ENCODE results near the gene PFN4. TPM values are rescaled to one million over a fixed set of nuclear protein-coding genes. Genes with fewer than 3 reads are reported as not detected.
"Not testable (repeated sequence)": the region's sequence is repeated elsewhere in the genome, so short reads cannot be mapped to it uniquely, and the experiment has no call there.

Gene PFN4
- total RNA-seq, 4 donors from 2014 or later, result 0.80 TPM; not detected in 3

DNA sequence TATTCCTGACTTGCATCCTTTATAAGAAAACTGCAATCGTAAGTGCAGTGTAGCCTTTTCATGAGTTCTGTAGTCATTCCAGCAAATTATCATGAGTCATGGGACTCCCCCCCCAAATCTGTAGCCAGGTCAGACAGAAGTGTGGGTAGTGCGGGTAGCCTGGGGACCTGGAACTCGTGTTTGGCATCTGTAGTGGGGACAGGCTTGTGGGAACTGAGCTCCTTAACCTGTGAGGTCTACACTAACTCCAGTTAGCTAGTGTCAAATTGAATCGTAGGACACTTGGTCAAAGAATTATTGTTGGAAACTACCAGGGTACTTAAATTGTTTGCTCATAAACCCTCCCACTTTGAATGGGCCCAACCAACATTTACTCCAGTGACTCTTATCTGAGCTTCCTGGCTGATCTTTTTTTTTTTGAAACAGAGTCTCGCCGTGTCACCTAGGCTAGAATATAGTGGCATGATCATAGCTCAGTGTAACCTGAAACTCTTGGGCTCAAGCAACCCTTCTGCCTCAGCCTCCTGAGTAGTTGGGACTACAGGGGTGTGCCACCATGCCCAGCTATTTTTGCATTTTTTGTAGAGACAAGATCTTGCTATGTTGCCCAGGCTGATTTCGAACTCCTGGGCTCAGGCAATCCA, 12.4 kb downstream of the PFN4 start:
- intact Hi-C loops (cut with DNase I; ENCODE audit: low total_unique reads), result no loop called here
- peaks cover 0 to 4% of the 10 kb centered on the region in 2 donors for H3K9me3 ChIP-seq
- H3K4me3 ChIP-seq, result no peak overlapping the region
- no peaks in the 10 kb centered on the region for H3K27me3 ChIP-seq
- TF ChIP-seq, protein P1, sequence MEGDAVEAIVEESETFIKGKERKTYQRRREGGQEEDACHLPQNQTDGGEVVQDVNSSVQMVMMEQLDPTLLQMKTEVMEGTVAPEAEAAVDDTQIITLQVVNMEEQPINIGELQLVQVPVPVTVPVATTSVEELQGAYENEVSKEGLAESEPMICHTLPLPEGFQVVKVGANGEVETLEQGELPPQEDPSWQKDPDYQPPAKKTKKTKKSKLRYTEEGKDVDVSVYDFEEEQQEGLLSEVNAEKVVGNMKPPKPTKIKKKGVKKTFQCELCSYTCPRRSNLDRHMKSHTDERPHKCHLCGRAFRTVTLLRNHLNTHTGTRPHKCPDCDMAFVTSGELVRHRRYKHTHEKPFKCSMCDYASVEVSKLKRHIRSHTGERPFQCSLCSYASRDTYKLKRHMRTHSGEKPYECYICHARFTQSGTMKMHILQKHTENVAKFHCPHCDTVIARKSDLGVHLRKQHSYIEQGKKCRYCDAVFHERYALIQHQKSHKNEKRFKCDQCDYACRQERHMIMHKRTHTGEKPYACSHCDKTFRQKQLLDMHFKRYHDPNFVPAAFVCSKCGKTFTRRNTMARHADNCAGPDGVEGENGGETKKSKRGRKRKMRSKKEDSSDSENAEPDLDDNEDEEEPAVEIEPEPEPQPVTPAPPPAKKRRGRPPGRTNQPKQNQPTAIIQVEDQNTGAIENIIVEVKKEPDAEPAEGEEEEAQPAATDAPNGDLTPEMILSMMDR (IDR thresholded peaks at IDR 0.05), result no peak
- no peak for TF ChIP-seq POLR2A (IDR thresholded peaks at IDR 0.05)
- TF ChIP-seq EP300 (IDR thresholded peaks at IDR 0.05; ENCODE audit: low read depth), result no peak
- no peaks in the 10 kb centered on the region for H3K36me3 ChIP-seq
- in situ Hi-C loops (cut with MboI; ENCODE audit: low pct_ligation_motif_present in 1 of 4, low pct_unique_long_range_greater_than_20kb in 1 of 4, low sequenced_read_pairs in 3 of 4), result no loop called here
- no peaks in the 10 kb centered on the region for H3K4me1 ChIP-seq
- whole genome bisulfite sequencing, 2 donors (ENCODE audit: low coverage in 1 of 2), result 86% methylated on average over 7 of the region's 7 CpGs; no CpG with 5 or more reads in 1 of the 2 donors
- no peak for DNase-seq
- no peak overlapping the region for H3K27ac ChIP-seq

DNA sequence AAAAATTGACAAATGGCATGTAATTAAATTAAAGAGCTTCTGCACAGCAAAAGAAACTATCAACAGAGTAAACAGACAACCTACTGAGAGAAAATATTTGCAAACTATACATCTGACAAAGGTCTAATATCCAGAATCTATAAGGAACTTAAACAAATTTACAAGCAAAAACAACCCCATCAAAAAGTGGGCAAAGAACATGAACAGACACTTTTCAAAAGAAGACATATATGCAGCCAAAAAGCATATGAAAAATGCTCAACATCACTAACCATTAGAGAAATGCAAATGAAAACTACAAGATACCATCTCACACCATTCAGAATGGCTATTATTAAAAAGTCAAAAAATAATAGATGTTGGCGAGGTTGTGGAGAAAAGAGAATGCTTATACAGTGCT, 13.7 kb downstream of the PFN4 start:
- intact Hi-C loops (cut with DNase I; ENCODE audit: low total_unique reads); H3K4me1 ChIP-seq; H3K4me3 ChIP-seq; H3K9me3 ChIP-seq; H3K27me3 ChIP-seq; DNase-seq; in situ Hi-C loops (cut with MboI; ENCODE audit: low pct_ligation_motif_present in 1 of 4, low pct_unique_long_range_greater_than_20kb in 1 of 4, low sequenced_read_pairs in 3 of 4); H3K36me3 ChIP-seq; H3K27ac ChIP-seq: not testable (repeated sequence)
- WGBS, 2 donors (ENCODE audit: low coverage in 1 of 2), result 78 to 96% methylated on average over 1 of the region's 1 CpG

DNA sequence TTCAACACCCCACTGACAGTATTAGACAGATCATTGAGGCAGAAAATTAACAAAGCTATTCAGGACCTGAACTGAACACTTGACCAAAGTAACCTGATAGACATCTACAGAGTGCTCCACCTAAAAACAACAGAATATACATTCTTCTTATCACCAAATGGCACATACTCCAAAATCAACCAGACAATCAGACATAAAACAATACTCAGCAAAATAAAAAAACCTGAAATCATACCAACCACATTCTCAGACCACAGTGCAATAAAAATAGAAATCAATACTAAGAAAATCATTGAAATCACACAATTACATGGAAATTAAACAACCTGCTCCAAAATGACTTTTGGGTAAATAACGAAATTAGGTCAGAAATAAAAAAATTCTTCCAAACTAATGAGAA, 15.8 kb downstream of the PFN4 start:
- H3K4me1 ChIP-seq, result no peaks in the 10 kb centered on the region
- in situ Hi-C loops (cut with MboI; ENCODE audit: low pct_ligation_motif_present in 1 of 4, low pct_unique_long_range_greater_than_20kb in 1 of 4, low sequenced_read_pairs in 3 of 4), result no loop called here
- TF ChIP-seq POLR2A (IDR thresholded peaks at IDR 0.05) (no peak), POLR2AphosphoS5 (IDR thresholded peaks at IDR 0.05) (no peak), EP300 (IDR thresholded peaks at IDR 0.05; ENCODE audit: low read depth) (no peak)
- TF ChIP-seq, protein P1 (IDR thresholded peaks at IDR 0.05), result no peak

GRCh38 chr2:24106786-24107185, 16.3 kb downstream of the PFN4 start:
- intact Hi-C loops (cut with DNase I; ENCODE audit: low total_unique reads), result no loop called here
- H3K27me3 ChIP-seq, result no peaks in the 10 kb centered on the region
- TF ChIP-seq POLR2AphosphoS5 (IDR thresholded peaks at IDR 0.05), result no peak
- TF ChIP-seq, protein P1 (IDR thresholded peaks at IDR 0.05), result no peak
- no peak for TF ChIP-seq EP300 (IDR thresholded peaks at IDR 0.05; ENCODE audit: low read depth)
- no peak for TF ChIP-seq POLR2A (IDR thresholded peaks at IDR 0.05)
- no peak for DNase-seq
- in situ Hi-C loops (cut with MboI; ENCODE audit: low pct_ligation_motif_present in 1 of 4, low pct_unique_long_range_greater_than_20kb in 1 of 4, low sequenced_read_pairs in 3 of 4), result no loop called here
- H3K4me3 ChIP-seq, result no peak overlapping the region
- H3K9me3 ChIP-seq, result peaks cover 0 to 4% of the 10 kb centered on the region in 2 donors
- no peaks in the 10 kb centered on the region for H3K4me1 ChIP-seq
- no peak overlapping the region for H3K27ac ChIP-seq
- H3K36me3 ChIP-seq, result no peaks in the 10 kb centered on the region

More for the DNA sequence above, 15.8 kb downstream of the PFN4 start:
- 90 to 94% methylated on average over 1 of the region's 1 CpG for WGBS, 2 donors (ENCODE audit: low coverage in 1 of 2)
- no peak for DNase-seq
- Histone ChIP-seq H3K27ac (no peak overlapping the region), H3K9me3 (peaks cover 0 to 4% of the 10 kb centered on the region in 2 donors), H3K4me3 (no peak overlapping the region), H3K36me3 (no peaks in the 10 kb centered on the region), H3K27me3 (no peaks in the 10 kb centered on the region)
- intact Hi-C loops (cut with DNase I; ENCODE audit: low total_unique reads), result no loop called here

GRCh38 chr2:24105816-24106215, 17.3 kb downstream of the PFN4 start:
- in situ Hi-C loops (cut with MboI; ENCODE audit: low pct_ligation_motif_present in 1 of 4, low pct_unique_long_range_greater_than_20kb in 1 of 4, low sequenced_read_pairs in 3 of 4) (no loop called here), intact Hi-C loops (cut with DNase I; ENCODE audit: low total_unique reads) (no loop called here)
- no peak for TF ChIP-seq POLR2A (IDR thresholded peaks at IDR 0.05)
- no peak for TF ChIP-seq POLR2AphosphoS5 (IDR thresholded peaks at IDR 0.05)
- TF ChIP-seq, protein P1 (IDR thresholded peaks at IDR 0.05), result no peak
- TF ChIP-seq EP300 (IDR thresholded peaks at IDR 0.05; ENCODE audit: low read depth), result no peak
- Histone ChIP-seq H3K9me3 (peaks cover 0 to 4% of the 10 kb centered on the region in 2 donors), H3K27ac (no peak overlapping the region), H3K27me3 (no peaks in the 10 kb centered on the region), H3K36me3 (no peaks in the 10 kb centered on the region), H3K4me1 (no peaks in the 10 kb centered on the region), H3K4me3 (no peak overlapping the region)
- WGBS, 2 donors (ENCODE audit: low coverage in 1 of 2), result 48 to 50% methylated on average over 2 of the region's 2 CpGs
- DNase-seq, result no peak
